ENCODE measurements around the gene RBP5. TPM values are rescaled to one million over a fixed set of nuclear protein-coding genes. Genes with fewer than 3 reads are reported as not detected.

Gene RBP5
- total RNA-seq, 2 donors from 2014 or later = not detected

GRCh38 chr12:7101047-7101693 lies 27.5 kb downstream of the RBP5 start:
- peak overlapping the region; percentile 19 to 25 for H3K27ac Mint-ChIP-seq
- peaks cover 10 to 17% of the 10 kb centered on the region in 2 donors for H3K36me3 Mint-ChIP-seq
- ATAC-seq = no peak
- peak in 1 of 2 donors; percentile 14 for DNase-seq (ENCODE audit: low spot score in 2 of 2)
- peaks cover 6 to 8% of the 10 kb centered on the region in 2 donors for H3K9me3 Mint-ChIP-seq

- Mint-ChIP-seq H3K9me3 (no peaks in the 10 kb centered on the region), H3K36me3 (peaks cover 1 to 8% of the 10 kb centered on the region in 2 donors), H3K27ac (no peak overlapping the region)
- no peak for DNase-seq (ENCODE audit: low spot score in 2 of 2)
- ATAC-seq = no peak
Observed at GRCh38 chr12:7100239-7100638, 28.4 kb downstream of the RBP5 start.

- Mint-ChIP-seq H3K27ac (no peak overlapping the region), H3K9me3 (no peaks in the 10 kb centered on the region), H3K36me3 (peaks cover 0 to 6% of the 10 kb centered on the region in 2 donors)
- no peak for DNase-seq (ENCODE audit: low spot score in 2 of 2)
- ATAC-seq = no peak
Observed at GRCh38 chr12:7099290-7099996, 29.2 kb downstream of the RBP5 start.

- ATAC-seq (no peak), DNase-seq (ENCODE audit: low spot score in 2 of 2) (no peak)
- no peaks in the 10 kb centered on the region for H3K9me3 Mint-ChIP-seq
- no peaks in the 10 kb centered on the region for H3K36me3 Mint-ChIP-seq
- H3K27ac Mint-ChIP-seq = no peak overlapping the region
Observed at GRCh38 chr12:7096979-7097378, 31.7 kb downstream of the RBP5 start.

GRCh38 chr12:7096006-7096932 lies 32.4 kb downstream of the RBP5 start:
- H3K27ac Mint-ChIP-seq = no peak overlapping the region
- DNase-seq (ENCODE audit: low spot score in 2 of 2) = no peak
- H3K36me3 Mint-ChIP-seq = no peaks in the 10 kb centered on the region
- H3K9me3 Mint-ChIP-seq = no peaks in the 10 kb centered on the region
- ATAC-seq = no peak

GRCh38 chr12:7093892-7094291 lies 34.8 kb downstream of the RBP5 start:
- Mint-ChIP-seq H3K36me3 (no peaks in the 10 kb centered on the region), H3K27ac (no peak overlapping the region), H3K9me3 (no peaks in the 10 kb centered on the region)
- ATAC-seq (no peak), DNase-seq (ENCODE audit: low spot score in 2 of 2) (no peak)

GRCh38 chr12:7093486-7093885 lies 35.2 kb downstream of the RBP5 start:
- ATAC-seq = no peak
- no peaks in the 10 kb centered on the region for H3K36me3 Mint-ChIP-seq
- no peak overlapping the region for H3K27ac Mint-ChIP-seq
- DNase-seq (ENCODE audit: low spot score in 2 of 2) = no peak
- H3K9me3 Mint-ChIP-seq = no peaks in the 10 kb centered on the region

- ATAC-seq = peak in 1 of 2 donors; percentile 10
- H3K9me3 Mint-ChIP-seq = no peaks in the 10 kb centered on the region
- no peaks in the 10 kb centered on the region for H3K36me3 Mint-ChIP-seq
- H3K27ac Mint-ChIP-seq = peak overlapping the region; percentile 91 to 94
- no peak for DNase-seq (ENCODE audit: low spot score in 2 of 2)
Observed at GRCh38 chr12:7092986-7093460, 35.7 kb downstream of the RBP5 start.

- peak; percentile 76 to 77 for ATAC-seq
- Mint-ChIP-seq H3K27ac (peak within 1 kb of the TSS; percentile 91 to 94), H3K36me3 (no peaks in the 10 kb centered on the region), H3K9me3 (no peaks in the 10 kb centered on the region)
- DNase-seq (ENCODE audit: low spot score in 2 of 2) = peak in 1 of 2 donors; percentile 73
Observed at GRCh38 chr12:7092229-7092985, 36.3 kb downstream of the RBP5 start, which contains the start of gene C1R. Gene C1R (minus strand): TSS chr12:7092445. CDS start chr12:7092388, 57 bp downstream.

- H3K27ac Mint-ChIP-seq = peak overlapping the region; percentile 91 to 94
- no peaks in the 10 kb centered on the region for H3K36me3 Mint-ChIP-seq
- DNase-seq (ENCODE audit: low spot score in 2 of 2) (no peak), ATAC-seq (peak in 1 of 2 donors; percentile 3)
- H3K9me3 Mint-ChIP-seq = no peaks in the 10 kb centered on the region
Observed at GRCh38 chr12:7091660-7092228, 36.9 kb downstream of the RBP5 start.

GRCh38 chr12:7091171-7091570 lies 37.5 kb downstream of the RBP5 start:
- peak overlapping the region in 1 of 2 donors; percentile 91 for H3K27ac Mint-ChIP-seq
- H3K36me3 Mint-ChIP-seq = no peaks in the 10 kb centered on the region
- ATAC-seq (no peak), DNase-seq (ENCODE audit: low spot score in 2 of 2) (no peak)
- no peaks in the 10 kb centered on the region for H3K9me3 Mint-ChIP-seq

GRCh38 chr12:7090222-7090998 lies 38.3 kb downstream of the RBP5 start:
- ATAC-seq (no peak), DNase-seq (ENCODE audit: low spot score in 2 of 2) (no peak)
- Mint-ChIP-seq H3K9me3 (no peaks in the 10 kb centered on the region), H3K36me3 (no peaks in the 10 kb centered on the region), H3K27ac (peak overlapping the region in 1 of 2 donors; percentile 58)

- ATAC-seq (no peak), DNase-seq (ENCODE audit: low spot score in 2 of 2) (no peak)
- Mint-ChIP-seq H3K36me3 (no peaks in the 10 kb centered on the region), H3K9me3 (no peaks in the 10 kb centered on the region), H3K27ac (no peak overlapping the region)
Observed at GRCh38 chr12:7089196-7089871, 39.4 kb downstream of the RBP5 start.

- peaks cover 0 to 6% of the 10 kb centered on the region in 2 donors for H3K36me3 Mint-ChIP-seq
- peaks cover 5 to 6% of the 10 kb centered on the region in 2 donors for H3K9me3 Mint-ChIP-seq
- H3K27ac Mint-ChIP-seq = no peak overlapping the region
- ATAC-seq = no peak
- DNase-seq (ENCODE audit: low spot score in 2 of 2) = no peak
Observed at GRCh38 chr12:7083125-7083524, 45.6 kb downstream of the RBP5 start.

- Mint-ChIP-seq H3K9me3 (peaks cover 5 to 6% of the 10 kb centered on the region in 2 donors), H3K36me3 (peaks cover 0 to 6% of the 10 kb centered on the region in 2 donors), H3K27ac (no peak overlapping the region)
- DNase-seq (ENCODE audit: low spot score in 2 of 2) (no peak), ATAC-seq (no peak)
Observed at GRCh38 chr12:7081037-7081436, 47.7 kb downstream of the RBP5 start.

Data from activated naive CD4-positive, alpha-beta T cell treated with anti-CD3 and anti-CD28 coated beads, Interleukin-2, amount 50 U/mL, for 72 hours (primary cell).